ENCODE data around the gene OR6B2. TPM values are rescaled to one million over a fixed set of nuclear protein-coding genes. Genes with fewer than 3 reads are reported as not detected.
A peak's percentile ranks its signal among the peaks of the same experiment; 100 is the strongest.

The OR6B2 gene
- total RNA-seq, 2 experiments from 2014 or later: not detected

DNA sequence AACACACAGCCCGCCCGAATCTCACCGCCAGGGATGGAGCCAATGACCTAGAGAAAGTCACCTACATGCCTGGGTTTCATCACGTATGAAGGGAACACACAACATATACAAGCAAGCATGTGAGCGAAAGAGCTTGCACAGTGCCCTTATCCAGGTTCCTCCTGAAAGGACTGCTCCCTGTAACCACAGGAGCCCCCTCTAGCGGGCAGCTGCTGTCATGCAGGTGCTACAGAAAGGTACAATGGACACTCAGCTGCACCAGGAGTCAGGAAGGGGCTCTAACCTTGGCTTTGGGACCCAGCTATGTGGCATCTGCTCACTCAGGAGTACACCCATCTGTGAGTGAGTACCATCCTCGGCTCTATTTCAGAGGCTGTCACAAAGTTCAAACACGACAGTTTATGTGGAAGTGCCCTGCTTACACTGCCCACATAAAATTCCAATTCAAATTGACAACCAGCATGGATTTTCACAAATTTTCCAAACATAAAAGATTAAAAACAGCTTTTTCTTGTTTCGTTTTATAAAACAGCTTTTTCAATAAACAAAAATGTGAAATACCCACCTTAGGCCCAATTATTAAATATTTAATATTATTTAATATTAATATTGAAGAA, 8.6 kb downstream of the OR6B2 start:
- Mint-ChIP-seq H3K27ac (no peak overlapping the region), H3K27me3 (no peaks in the 10 kb centered on the region), H3K9me3 (no peaks in the 10 kb centered on the region), H3K4me3 (no peak overlapping the region), H3K4me1 (peaks cover 15% of the 10 kb centered on the region), H3K36me3 (peaks cover 19% of the 10 kb centered on the region)
- ATAC-seq (ENCODE audit: low read depth) (no peak), DNase-seq (peak; percentile 73)
- POLR2A ChIA-PET: no interaction called here

DNA sequence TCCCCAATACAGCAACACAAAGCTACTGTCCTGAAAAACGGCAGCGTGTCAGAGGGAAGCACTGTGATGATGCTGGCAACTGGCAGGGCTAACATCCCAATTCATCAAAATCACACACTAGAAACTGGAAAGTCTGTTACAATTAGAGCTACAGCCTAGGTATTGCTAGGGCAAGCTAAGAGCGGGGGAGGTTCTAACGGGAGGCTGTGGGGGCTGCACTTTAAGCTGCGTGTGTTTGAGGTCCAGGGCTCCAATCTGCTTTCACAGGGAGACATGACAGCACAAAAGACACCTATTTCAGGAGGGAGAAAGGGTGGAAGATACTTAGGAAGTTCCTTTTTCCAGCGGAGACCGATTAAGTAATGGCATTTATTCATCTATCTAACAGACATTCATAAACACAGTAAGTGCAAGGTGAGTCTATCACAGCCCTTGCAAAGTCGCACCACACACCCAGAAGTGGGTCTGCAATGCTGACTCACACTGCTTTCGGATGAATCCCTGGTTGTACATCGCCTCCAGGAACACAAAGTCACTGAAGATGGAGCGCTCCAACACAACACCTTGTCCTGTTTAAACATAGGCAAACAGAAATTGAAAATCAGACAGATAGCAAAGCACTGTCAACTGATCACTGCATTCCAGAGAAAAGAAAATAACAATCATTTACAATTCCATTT, 12.0 kb downstream of the OR6B2 start:
- Mint-ChIP-seq H3K27ac (no peak overlapping the region), H3K36me3 (peaks cover 28% of the 10 kb centered on the region), H3K9me3 (no peaks in the 10 kb centered on the region), H3K4me1 (peaks cover 5% of the 10 kb centered on the region), H3K27me3 (no peaks in the 10 kb centered on the region), H3K4me3 (no peak overlapping the region)
- POLR2A ChIA-PET: interaction anchor here (0.6 kb wide), 1 partner anchor 388 kb away, joined by 4 read pairs; no protein-coding TSS in a partner anchor
- ATAC-seq (ENCODE audit: low read depth) (no peak), DNase-seq (no peak)

DNA sequence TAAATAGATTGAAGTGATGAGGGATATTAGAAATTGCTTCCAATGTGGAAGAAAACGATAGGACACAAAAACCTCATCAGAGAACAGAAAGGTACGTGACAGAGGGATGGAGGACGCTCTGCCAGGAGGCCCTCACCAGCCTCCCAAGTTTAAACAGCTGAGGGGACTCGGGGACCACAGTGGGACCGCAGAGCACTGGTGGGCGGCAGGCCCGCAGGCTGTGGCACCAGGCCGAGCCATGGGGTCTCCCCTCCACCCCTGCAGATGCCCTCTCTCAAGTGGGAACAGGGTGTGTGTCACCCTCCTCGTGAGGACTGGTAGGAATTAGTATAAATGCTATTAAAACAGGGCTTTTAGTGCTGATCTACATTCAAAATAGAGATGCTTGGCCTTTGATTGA, 15.9 kb downstream of the OR6B2 start:
- H3K36me3 Mint-ChIP-seq: peaks cover 34% of the 10 kb centered on the region
- POLR2A ChIA-PET: no interaction called here
- no peak for ATAC-seq (ENCODE audit: low read depth)

GRCh38 chr2:240013343-240013742, 16.9 kb downstream of the OR6B2 start:
- no peaks in the 10 kb centered on the region for H3K4me1 Mint-ChIP-seq
- ATAC-seq (ENCODE audit: low read depth): no peak
- no peaks in the 10 kb centered on the region for H3K9me3 Mint-ChIP-seq
- H3K36me3 Mint-ChIP-seq: peaks cover 29% of the 10 kb centered on the region
- DNase-seq: no peak
- H3K4me3 Mint-ChIP-seq: no peak overlapping the region
- H3K27me3 Mint-ChIP-seq: no peaks in the 10 kb centered on the region
- POLR2A ChIA-PET: no interaction called here
- no peak overlapping the region for H3K27ac Mint-ChIP-seq

More for the DNA sequence above, 15.9 kb downstream of the OR6B2 start:
- no peak for DNase-seq
- no peaks in the 10 kb centered on the region for H3K27me3 Mint-ChIP-seq
- no peaks in the 10 kb centered on the region for H3K4me1 Mint-ChIP-seq
- H3K27ac Mint-ChIP-seq: no peak overlapping the region
- no peaks in the 10 kb centered on the region for H3K9me3 Mint-ChIP-seq
- no peak overlapping the region for H3K4me3 Mint-ChIP-seq

GRCh38 chr2:240002983-240003382, 27.2 kb downstream of the OR6B2 start:
- Mint-ChIP-seq H3K27me3 (no peaks in the 10 kb centered on the region), H3K4me1 (no peaks in the 10 kb centered on the region), H3K9me3 (no peaks in the 10 kb centered on the region), H3K27ac (no peak overlapping the region), H3K36me3 (peaks cover 12% of the 10 kb centered on the region), H3K4me3 (no peak overlapping the region)
- DNase-seq (no peak), ATAC-seq (ENCODE audit: low read depth) (no peak)
- POLR2A ChIA-PET: no interaction called here

- POLR2A ChIA-PET: no interaction called here
- H3K36me3 Mint-ChIP-seq: peaks cover 10% of the 10 kb centered on the region
- no peak overlapping the region for H3K4me3 Mint-ChIP-seq
- H3K27ac Mint-ChIP-seq: no peak overlapping the region
- DNase-seq (no peak), ATAC-seq (ENCODE audit: low read depth) (no peak)
- H3K9me3 Mint-ChIP-seq: no peaks in the 10 kb centered on the region
- H3K4me1 Mint-ChIP-seq: no peaks in the 10 kb centered on the region
- no peaks in the 10 kb centered on the region for H3K27me3 Mint-ChIP-seq
These were observed 29.6 kb downstream of the OR6B2 start for GRCh38 chr2:240000671-240001070.

- DNase-seq: no peak
- Mint-ChIP-seq H3K9me3 (no peaks in the 10 kb centered on the region), H3K27me3 (no peaks in the 10 kb centered on the region), H3K36me3 (peaks cover 3% of the 10 kb centered on the region), H3K27ac (no peak overlapping the region), H3K4me1 (no peaks in the 10 kb centered on the region), H3K4me3 (no peak overlapping the region)
- POLR2A ChIA-PET: no interaction called here
- no peak for ATAC-seq (ENCODE audit: low read depth)
These were observed 32.4 kb downstream of the OR6B2 start for GRCh38 chr2:239997686-239998409.

GRCh38 chr2:239994086-239994485, 36.1 kb downstream of the OR6B2 start:
- Mint-ChIP-seq H3K27ac (no peak overlapping the region), H3K9me3 (no peaks in the 10 kb centered on the region), H3K4me3 (no peak overlapping the region), H3K36me3 (peaks cover 8% of the 10 kb centered on the region), H3K4me1 (no peaks in the 10 kb centered on the region), H3K27me3 (no peaks in the 10 kb centered on the region)
- ATAC-seq (ENCODE audit: low read depth): no peak
- DNase-seq: no peak
- POLR2A ChIA-PET: no interaction called here

DNA sequence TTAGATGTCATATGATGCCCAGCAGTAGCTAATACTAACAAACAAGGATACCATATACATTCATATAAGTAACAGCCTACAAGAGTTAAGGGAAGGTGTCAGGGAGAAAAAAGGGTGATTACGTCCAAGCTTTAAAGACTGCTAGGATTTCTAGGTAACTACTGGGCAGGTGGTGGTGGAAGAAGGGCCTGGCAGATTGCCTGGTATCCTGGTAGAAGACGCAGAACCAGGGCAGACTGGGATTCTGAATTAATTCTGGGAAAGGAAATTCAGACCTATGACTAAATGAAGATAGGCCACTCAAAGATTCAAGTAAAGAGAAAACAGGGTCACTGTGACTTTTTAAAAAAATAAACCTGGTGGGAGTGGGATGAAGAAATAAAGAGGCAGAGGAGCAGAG, 36.9 kb downstream of the OR6B2 start:
- no peak for DNase-seq
- no peak for ATAC-seq (ENCODE audit: low read depth)
- POLR2A ChIA-PET: no interaction called here
- Mint-ChIP-seq H3K4me3 (no peak overlapping the region), H3K9me3 (no peaks in the 10 kb centered on the region), H3K36me3 (peaks cover 9% of the 10 kb centered on the region), H3K4me1 (peaks cover 3% of the 10 kb centered on the region), H3K27me3 (no peaks in the 10 kb centered on the region), H3K27ac (no peak overlapping the region)

DNA sequence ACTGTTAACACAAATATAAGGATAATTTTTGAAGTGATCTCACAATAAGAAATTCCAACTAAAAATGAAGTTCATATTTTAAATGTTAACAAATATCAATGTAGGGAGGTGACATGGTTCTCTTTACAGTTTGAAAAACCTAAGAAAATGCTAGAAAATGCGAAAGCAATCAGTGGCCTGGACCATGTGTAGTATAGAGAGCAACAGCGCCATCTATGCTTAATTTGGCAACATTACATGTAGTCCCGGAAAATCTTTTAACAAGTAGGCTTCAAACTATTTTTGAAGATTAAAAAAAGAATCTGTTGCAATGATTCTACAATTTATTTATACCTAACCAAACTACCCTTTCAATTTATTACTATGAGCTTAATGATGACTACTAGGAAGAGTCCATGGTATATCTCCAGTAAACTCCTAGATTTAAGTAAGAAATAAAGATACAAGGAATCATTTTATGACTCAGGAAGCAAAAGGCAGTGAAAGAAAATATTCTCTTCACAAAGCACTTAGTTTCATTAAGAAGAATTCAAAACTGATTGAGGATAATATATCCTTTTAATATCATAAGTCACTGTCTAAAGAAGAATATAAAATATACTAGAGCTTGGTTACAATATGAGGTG, 38.4 kb downstream of the OR6B2 start:
- Mint-ChIP-seq H3K36me3 (peaks cover 14% of the 10 kb centered on the region), H3K4me1 (peaks cover 3% of the 10 kb centered on the region), H3K9me3 (no peaks in the 10 kb centered on the region), H3K4me3 (no peak overlapping the region), H3K27ac (no peak overlapping the region), H3K27me3 (no peaks in the 10 kb centered on the region)
- ATAC-seq (ENCODE audit: low read depth) (no peak), DNase-seq (no peak)
- POLR2A ChIA-PET: no interaction called here

- Mint-ChIP-seq H3K27ac (no peak overlapping the region), H3K36me3 (peaks cover 21% of the 10 kb centered on the region), H3K9me3 (no peaks in the 10 kb centered on the region), H3K4me1 (peaks cover 3% of the 10 kb centered on the region), H3K4me3 (no peak overlapping the region), H3K27me3 (no peaks in the 10 kb centered on the region)
- DNase-seq (no peak), ATAC-seq (ENCODE audit: low read depth) (no peak)
- POLR2A ChIA-PET: no interaction called here
These were observed 39.3 kb downstream of the OR6B2 start for GRCh38 chr2:239990966-239991365.

GRCh38 chr2:239985356-239985755, 44.9 kb downstream of the OR6B2 start:
- H3K9me3 Mint-ChIP-seq: peaks cover 4% of the 10 kb centered on the region
- DNase-seq (no peak), ATAC-seq (ENCODE audit: low read depth) (no peak)
- peaks cover 31% of the 10 kb centered on the region for H3K36me3 Mint-ChIP-seq
- no peak overlapping the region for H3K4me3 Mint-ChIP-seq
- POLR2A ChIA-PET: no interaction called here
- H3K27me3 Mint-ChIP-seq: no peaks in the 10 kb centered on the region
- H3K27ac Mint-ChIP-seq: no peak overlapping the region
- peaks cover 3% of the 10 kb centered on the region for H3K4me1 Mint-ChIP-seq

GRCh38 chr2:239984421-239985194, 45.6 kb downstream of the OR6B2 start:
- Mint-ChIP-seq H3K4me3 (no peak overlapping the region), H3K27ac (no peak overlapping the region), H3K36me3 (peaks cover 30% of the 10 kb centered on the region), H3K9me3 (peaks cover 4% of the 10 kb centered on the region), H3K4me1 (peaks cover 3% of the 10 kb centered on the region), H3K27me3 (no peaks in the 10 kb centered on the region)
- no peak for ATAC-seq (ENCODE audit: low read depth)
- POLR2A ChIA-PET: no interaction called here
- no peak for DNase-seq

Data from activated naive CD8-positive, alpha-beta T cell treated with anti-CD3 and anti-CD28 coated beads, Interleukin-2, amount 10 ng/mL, durations not matched to agents 7 days and 5 days (primary cell).